GM23338 (cell line): ENCODE results near the gene OXCT1. TPM values are rescaled to one million over a fixed set of nuclear protein-coding genes. Genes with fewer than 3 reads are reported as not detected.

Source experiments
- ATAC-seq: fragments of 200-7000 bp; cut with Tn5 transposase; 3 replicates; pipeline ENCODE4 v1.9.1; 2020
- DNase-seq: peaks from one replicate; pipeline ENCODE4 v3.0.0-alpha.2; 2015; ENCODE audit warnings: low spot score
- H2AFZ ChIP-seq: fragments of 200-600 bp; sonication (generic); 2 replicates; pipeline ENCODE4 v1.8.0; 2016; ENCODE audit warnings: antibody characterized with exemption, mild to moderate bottlenecking, moderate library complexity
- H3F3A ChIP-seq: fragments of 200-600 bp; sonication (generic); replicated peaks from 2 replicates; pipeline ENCODE4 v1.8.0; 2017; ENCODE audit warnings: antibody characterized with exemption, mixed run types, low read depth
- H3K27ac ChIP-seq: fragments of 200-600 bp; sonication (generic); 2 replicates; pipeline ENCODE4 v1.6.1; 2016; ENCODE audit warnings: low read depth
- H3K27me3 ChIP-seq: fragments of 200-600 bp; sonication (generic); 2 replicates; pipeline ENCODE4 v1.8.0; 2016; ENCODE audit warnings: mild to moderate bottlenecking, mixed run types, moderate library complexity; ENCODE audit not compliant: insufficient read depth
- H3K36me3 ChIP-seq: fragments of 200-600 bp; sonication (generic); 2 replicates; pipeline ENCODE4 v1.8.0; 2016; ENCODE audit warnings: mild to moderate bottlenecking; ENCODE audit not compliant: insufficient read depth
- H3K4me1 ChIP-seq: fragments of 200-600 bp; sonication (generic); 2 replicates; pipeline ENCODE4 v1.8.0; 2016; ENCODE audit warnings: mild to moderate bottlenecking, moderate library complexity; ENCODE audit not compliant: insufficient read depth
- H3K4me2 ChIP-seq: fragments of 200-600 bp; sonication (generic); 2 replicates; pipeline ENCODE4 v1.7.1; 2017; ENCODE audit warnings: mixed run types
- H3K4me3 ChIP-seq: fragments of 200-600 bp; sonication (generic); 2 replicates; pipeline ENCODE4 v1.6.1; 2016; ENCODE audit warnings: mixed run types
- H3K79me2 ChIP-seq: fragments of 200-600 bp; sonication (generic); replicated peaks from 2 replicates; pipeline ENCODE4 v1.8.0; 2017; ENCODE audit warnings: mild to moderate bottlenecking; ENCODE audit not compliant: insufficient read depth
- H3K9me2 ChIP-seq: fragments of 200-600 bp; sonication (generic); 2 replicates; pipeline ENCODE4 v1.8.0; 2017; ENCODE audit not compliant: insufficient read depth
- H4K20me1 ChIP-seq: fragments of 200-600 bp; sonication (generic); replicated peaks from 2 replicates; pipeline ENCODE4 v1.8.0; 2017; ENCODE audit warnings: mild to moderate bottlenecking; ENCODE audit not compliant: insufficient read depth
- H3K27ac Mint-ChIP-seq: 2 replicates; pipeline ENCODE4 v1.8.0; 2020; ENCODE audit warnings: inconsistent platforms, mild to moderate bottlenecking, moderate library complexity, mixed read lengths
- H3K27me3 Mint-ChIP-seq: 3 replicates; pipeline ENCODE4 v1.8.0; 2022; ENCODE audit warnings: low read depth, mild to moderate bottlenecking, moderate library complexity, mixed read lengths, inconsistent platforms; ENCODE audit not compliant: insufficient read depth, poor library complexity
- H3K36me3 Mint-ChIP-seq: 3 replicates; pipeline ENCODE4 v1.8.0; 2021; ENCODE audit warnings: low read depth, mild to moderate bottlenecking, inconsistent platforms, moderate library complexity, mixed read lengths
- H3K4me1 Mint-ChIP-seq: 3 replicates; pipeline ENCODE4 v1.8.0; 2020; ENCODE audit warnings: mild to moderate bottlenecking, inconsistent platforms, mixed read lengths
- H3K4me3 Mint-ChIP-seq: 3 replicates; pipeline ENCODE4 v1.8.0; 2021; ENCODE audit warnings: moderate library complexity, mild to moderate bottlenecking, inconsistent platforms, mixed read lengths
- H3K9me3 Mint-ChIP-seq: 3 replicates; pipeline ENCODE4 v1.8.0; 2020; ENCODE audit warnings: moderate library complexity, mild to moderate bottlenecking, inconsistent platforms, mixed read lengths
- CREB1 ChIP-seq: fragments of 250-450 bp; sonication (Bioruptor Pico); IDR thresholded peaks from 2 replicates; pipeline ENCODE4 v1.5.0; 2020; ENCODE audit warnings: low read depth, mild to moderate bottlenecking, moderate library complexity
- CTCF ChIP-seq, 2 experiments: fragments of 200-600 bp in 1 of 2; sonication (generic) in 1 of 2; conservative IDR thresholded peaks; 2 replicates each; pipeline versions ENCODE4 v1.5.1 to v1.6.1; 2016 to 2017; ENCODE audit warnings: antibody characterized with exemption in 2 of 2, low read depth in 2 of 2, mild to moderate bottlenecking in 2 of 2, moderate library complexity in 1 of 2
- ETS1 ChIP-seq: IDR thresholded peaks from 2 replicates; pipeline ENCODE4 v1.6.1; 2016; ENCODE audit warnings: antibody characterized with exemption
- EZH2phosphoT487 ChIP-seq: fragments of 200-600 bp; sonication (generic); IDR thresholded peaks from one replicate; pipeline ENCODE4 v1.8.1; 2018; ENCODE audit warnings: antibody characterized with exemption; ENCODE audit not compliant: unreplicated experiment
- JUNB ChIP-seq: IDR thresholded peaks from one replicate; pipeline ENCODE4 v1.6.1; 2016; ENCODE audit warnings: antibody characterized with exemption; ENCODE audit not compliant: unreplicated experiment
- NANOG ChIP-seq: IDR thresholded peaks from 2 replicates; pipeline ENCODE4 v1.6.1; 2016; ENCODE audit warnings: antibody characterized with exemption, borderline replicate concordance
- POLR2AphosphoS5 ChIP-seq: IDR thresholded peaks from 2 replicates; pipeline ENCODE4 v1.6.1; 2016; ENCODE audit warnings: antibody characterized with exemption, low read depth
- REST ChIP-seq: IDR thresholded peaks from one replicate; pipeline ENCODE4 v1.6.1; 2018; ENCODE audit warnings: antibody characterized with exemption; ENCODE audit not compliant: unreplicated experiment
- STAT1 ChIP-seq: IDR thresholded peaks from one replicate; pipeline ENCODE4 v1.6.1; 2016; ENCODE audit warnings: antibody characterized with exemption; ENCODE audit not compliant: unreplicated experiment
- ZNF114 ChIP-seq: fragments of 250-450 bp; sonication (Bioruptor Pico); IDR thresholded peaks from 2 replicates; pipeline ENCODE4 v1.5.0; 2020; ENCODE audit warnings: mild to moderate bottlenecking, moderate library complexity
- ZNF462 ChIP-seq: fragments of 250-450 bp; sonication (Bioruptor Pico); IDR thresholded peaks from 2 replicates; pipeline ENCODE4 v1.5.0; 2020; ENCODE audit warnings: mild to moderate bottlenecking, moderate library complexity
- polyA plus RNA-seq: library from polyadenylated mRNA; unstranded; fragments of >200 nt; fragmentation: Nextera tagmentation; extraction: Ambion mirVana; gene quantifications from 2 replicates; pipeline ENCODE4 v1.2.1, GENCODE V29; 2016
- total RNA-seq: library from RNA; depleted of rRNA; stranded (reverse); fragments of >200 nt; shearing (Covaris generic); gene quantifications from 2 replicates; pipeline ENCODE4 v1.2.3, GENCODE V29; 2014

The OXCT1 gene
- total and polyA plus RNA-seq, 2 experiments from 2014 or later: 11.6 to 37.0 TPM

GRCh38 chr5:41785061-41785460, 85.2 kb downstream of the OXCT1 start:
- no peaks in the 10 kb centered on the region for H3K36me3 ChIP-seq
- H3K27ac Mint-ChIP-seq: no peak overlapping the region
- TF ChIP-seq REST (no peak), ZNF114 (no peak), ZNF462 (no peak), EZH2phosphoT487 (no peak), CTCF (conservative IDR thresholded peaks at IDR 0.05; ENCODE audit: low read depth in 2 of 2) (no peak), STAT1 (no peak), POLR2AphosphoS5 (no peak), JUNB (no peak), NANOG (no peak), ETS1 (no peak), CREB1 (CRISPR knock-in tag) (no peak)
- H4K20me1 ChIP-seq: no peaks in the 10 kb centered on the region
- no peak for ATAC-seq
- DNase-seq: no peak
- no peaks in the 10 kb centered on the region for H3K79me2 ChIP-seq
- no peaks in the 10 kb centered on the region for H3K9me3 Mint-ChIP-seq
- peaks cover 3% of the 10 kb centered on the region; the same call in 1 of the 2 replicates for H3K4me1 ChIP-seq
- no peaks in the 10 kb centered on the region for H3K27me3 ChIP-seq
- no peak overlapping the region for H3K4me3 Mint-ChIP-seq
- no peak overlapping the region for H2AFZ ChIP-seq
- no peaks in the 10 kb centered on the region for H3K9me2 ChIP-seq
- no peaks in the 10 kb centered on the region; the same call in 2 of the 3 replicates for H3K36me3 Mint-ChIP-seq
- no peaks in the 10 kb centered on the region for H3F3A ChIP-seq
- no peak overlapping the region for H3K4me2 ChIP-seq
- H3K27ac ChIP-seq: no peak overlapping the region
- H3K4me3 ChIP-seq: no peak overlapping the region
- H3K27me3 Mint-ChIP-seq: no peaks in the 10 kb centered on the region
- peaks cover 20% of the 10 kb centered on the region for H3K4me1 Mint-ChIP-seq
